DND-41 (cell line): ENCODE measurements around the gene CHD1L.
"Not testable (repeated sequence)": the region's sequence is repeated elsewhere in the genome, so short reads cannot be mapped to it uniquely, and the experiment has no call there.

Source experiments
- ATAC-seq: fragments of 200-7000 bp; cut with Tn5 transposase; 3 replicates; pipeline ENCODE4 v1.9.1; 2021; ENCODE audit warnings: low read depth; ENCODE audit not compliant: insufficient read depth
- DNase-seq: peaks from one replicate; pipeline ENCODE4 v3.0.0-alpha.2; 2020
- H2AFZ ChIP-seq: 2 replicates; pipeline ENCODE4 v1.6.0; 2012; ENCODE audit warnings: low read depth, low read length
- H3K27ac ChIP-seq: 2 replicates; pipeline ENCODE4 v1.5.1; 2012; ENCODE audit warnings: low read length, inconsistent platforms
- H3K27me3 ChIP-seq: fragments of 200-600 bp; sonication (generic); 2 replicates; pipeline ENCODE4 v1.6.0; 2012; ENCODE audit warnings: low read length, mild to moderate bottlenecking, inconsistent platforms; ENCODE audit not compliant: insufficient read depth, poor library complexity
- H3K36me3 ChIP-seq: 2 replicates; pipeline ENCODE4 v1.5.1; 2012; ENCODE audit warnings: low read length, inconsistent platforms; ENCODE audit not compliant: insufficient read depth
- H3K4me1 ChIP-seq: 2 replicates; pipeline ENCODE4 v1.5.1; 2012; ENCODE audit warnings: mild to moderate bottlenecking, low read length; ENCODE audit not compliant: insufficient read depth
- H3K4me2 ChIP-seq: 2 replicates; pipeline ENCODE4 v1.6.0; 2012; ENCODE audit warnings: mild to moderate bottlenecking, moderate library complexity, low read length, inconsistent platforms; ENCODE audit not compliant: insufficient read depth
- H3K4me3 ChIP-seq, 2 experiments: fragments of 200-600 bp in 1 of 2; shearing (Covaris generic) in 1 of 2; 2 replicates each; pipeline ENCODE4 v1.5.1; 2012 to 2016; ENCODE audit warnings: inconsistent platforms in 2 of 2, low read length in 2 of 2, mild to moderate bottlenecking in 2 of 2, low read depth in 1 of 2, moderate library complexity in 1 of 2
- H3K79me2 ChIP-seq: 2 replicates; pipeline ENCODE4 v1.6.0; 2012; ENCODE audit warnings: low read length, inconsistent platforms; ENCODE audit not compliant: insufficient read depth
- H3K9ac ChIP-seq: 2 replicates; pipeline ENCODE4 v1.6.0; 2012; ENCODE audit warnings: low read depth, mild to moderate bottlenecking, inconsistent platforms, low read length, moderate library complexity
- H3K9me3 ChIP-seq: 2 replicates; pipeline ENCODE4 v1.5.1; 2012; ENCODE audit warnings: low read length, moderate library complexity, mild to moderate bottlenecking, inconsistent platforms; ENCODE audit not compliant: insufficient read depth, severe bottlenecking
- H4K20me1 ChIP-seq: 2 replicates; pipeline ENCODE4 v1.6.0; 2012; ENCODE audit warnings: low read length; ENCODE audit not compliant: insufficient read depth
- EZH2 ChIP-seq: IDR thresholded peaks from 3 replicates; pipeline ENCODE4 v1.6.1; 2012; ENCODE audit warnings: borderline replicate concordance, low read depth, mild to moderate bottlenecking, moderate library complexity, low read length, inconsistent platforms; ENCODE audit not compliant: severe bottlenecking
- TF ChIP-seq, protein P1 (sequence below): IDR thresholded peaks from 2 replicates; pipeline ENCODE4 v1.5.1; 2012; ENCODE audit warnings: borderline replicate concordance, low read length, moderate library complexity, mild to moderate bottlenecking; ENCODE audit not compliant: poor library complexity, severe bottlenecking; ENCODE audit errors: extremely low read depth

CHD1L gene

DNA sequence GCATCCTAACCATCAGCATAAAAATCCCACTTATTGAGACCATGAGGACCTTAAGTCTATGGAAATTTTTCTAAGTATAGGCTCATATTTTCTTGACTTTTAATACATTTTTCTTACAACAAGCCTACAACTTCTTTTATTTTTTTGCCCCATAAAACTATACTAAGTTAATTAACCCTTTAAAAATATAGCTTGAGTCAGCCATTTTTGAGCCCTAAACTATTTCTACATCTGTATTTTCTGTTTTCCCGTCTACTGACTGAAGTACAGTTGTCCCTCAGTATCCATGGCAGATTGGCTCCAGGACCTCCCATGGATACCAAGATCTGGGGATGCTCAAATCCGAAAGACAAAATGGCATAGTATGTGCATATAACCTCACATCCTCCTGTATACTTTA is 55.0 kb downstream of the CHD1L start:
- Histone ChIP-seq H3K4me2 (no peak overlapping the region), H3K27ac (no peak overlapping the region), H3K4me1 (no peaks in the 10 kb centered on the region), H4K20me1 (no peaks in the 10 kb centered on the region), H3K4me3 (no peak overlapping the region), H3K36me3 (peaks cover 58% of the 10 kb centered on the region), H3K27me3 (no peaks in the 10 kb centered on the region), H3K9ac (no peak overlapping the region), H3K9me3 (peaks cover 2% of the 10 kb centered on the region), H2AFZ (no peak overlapping the region), H3K79me2 (no peaks in the 10 kb centered on the region)
- no peak for DNase-seq
- no peak for ATAC-seq
- no peak for TF ChIP-seq EZH2
- TF ChIP-seq, protein P1, sequence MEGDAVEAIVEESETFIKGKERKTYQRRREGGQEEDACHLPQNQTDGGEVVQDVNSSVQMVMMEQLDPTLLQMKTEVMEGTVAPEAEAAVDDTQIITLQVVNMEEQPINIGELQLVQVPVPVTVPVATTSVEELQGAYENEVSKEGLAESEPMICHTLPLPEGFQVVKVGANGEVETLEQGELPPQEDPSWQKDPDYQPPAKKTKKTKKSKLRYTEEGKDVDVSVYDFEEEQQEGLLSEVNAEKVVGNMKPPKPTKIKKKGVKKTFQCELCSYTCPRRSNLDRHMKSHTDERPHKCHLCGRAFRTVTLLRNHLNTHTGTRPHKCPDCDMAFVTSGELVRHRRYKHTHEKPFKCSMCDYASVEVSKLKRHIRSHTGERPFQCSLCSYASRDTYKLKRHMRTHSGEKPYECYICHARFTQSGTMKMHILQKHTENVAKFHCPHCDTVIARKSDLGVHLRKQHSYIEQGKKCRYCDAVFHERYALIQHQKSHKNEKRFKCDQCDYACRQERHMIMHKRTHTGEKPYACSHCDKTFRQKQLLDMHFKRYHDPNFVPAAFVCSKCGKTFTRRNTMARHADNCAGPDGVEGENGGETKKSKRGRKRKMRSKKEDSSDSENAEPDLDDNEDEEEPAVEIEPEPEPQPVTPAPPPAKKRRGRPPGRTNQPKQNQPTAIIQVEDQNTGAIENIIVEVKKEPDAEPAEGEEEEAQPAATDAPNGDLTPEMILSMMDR, result no peak

DNA sequence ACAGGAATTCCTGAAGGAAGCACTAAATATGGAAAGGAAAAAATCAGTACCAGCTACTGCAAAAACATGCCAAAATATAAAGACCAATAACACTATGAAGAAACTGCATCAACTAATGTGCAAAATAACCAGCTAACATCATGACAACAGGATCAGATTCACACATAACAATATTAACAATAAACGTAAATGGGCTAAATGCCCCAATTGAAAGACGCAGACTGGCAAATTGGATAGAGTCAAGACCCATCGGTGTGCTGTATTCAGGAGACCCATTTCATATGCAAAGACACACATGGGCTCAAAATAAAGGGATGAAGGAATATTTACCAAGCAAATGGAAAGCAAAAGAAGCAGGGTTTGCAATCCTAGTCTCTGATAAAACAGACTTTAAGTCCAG is 63.3 kb downstream of the CHD1L start:
- ATAC-seq, DNase-seq, H3K4me2 ChIP-seq, H2AFZ ChIP-seq, H3K79me2 ChIP-seq, H3K36me3 ChIP-seq, H3K27me3 ChIP-seq, H4K20me1 ChIP-seq, H3K9ac ChIP-seq, H3K4me3 ChIP-seq, H3K4me1 ChIP-seq, H3K27ac ChIP-seq: not testable (repeated sequence)
- peaks cover 14% of the 10 kb centered on the region for H3K9me3 ChIP-seq

DNA sequence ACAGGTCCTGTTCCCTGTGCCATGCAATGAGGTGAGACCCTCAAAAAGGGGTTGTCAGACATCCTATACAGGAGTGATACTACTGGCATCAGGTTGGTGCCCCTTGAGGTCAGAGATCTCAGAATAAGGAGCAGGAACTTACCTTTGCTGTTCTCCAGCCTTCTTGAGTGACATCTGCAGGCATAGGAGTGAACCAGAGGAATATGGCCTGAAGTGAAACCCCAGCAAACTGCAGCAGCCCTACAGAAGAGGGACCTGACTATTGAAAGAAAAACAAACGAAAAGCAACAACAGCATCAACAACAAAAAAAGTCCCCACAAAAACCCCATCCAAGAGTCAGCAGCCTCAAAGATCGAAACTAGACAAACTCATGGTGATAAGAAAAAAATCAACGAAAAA is 74.5 kb downstream of the CHD1L start:
- no peaks in the 10 kb centered on the region for H3K36me3 ChIP-seq
- H3K4me3 ChIP-seq, result no peak overlapping the region
- H3K9ac ChIP-seq, result no peak overlapping the region
- H3K27me3 ChIP-seq, result no peaks in the 10 kb centered on the region
- no peaks in the 10 kb centered on the region for H4K20me1 ChIP-seq
- H3K27ac ChIP-seq, result no peak overlapping the region
- no peaks in the 10 kb centered on the region for H3K4me1 ChIP-seq
- no peak overlapping the region for H3K4me2 ChIP-seq
- no peaks in the 10 kb centered on the region for H3K9me3 ChIP-seq
- no peaks in the 10 kb centered on the region for H3K79me2 ChIP-seq
- H2AFZ ChIP-seq, result no peak overlapping the region
- TF ChIP-seq EZH2, result no peak
- TF ChIP-seq, protein P1, result no peak
- ATAC-seq (no peak), DNase-seq (no peak)

DNA sequence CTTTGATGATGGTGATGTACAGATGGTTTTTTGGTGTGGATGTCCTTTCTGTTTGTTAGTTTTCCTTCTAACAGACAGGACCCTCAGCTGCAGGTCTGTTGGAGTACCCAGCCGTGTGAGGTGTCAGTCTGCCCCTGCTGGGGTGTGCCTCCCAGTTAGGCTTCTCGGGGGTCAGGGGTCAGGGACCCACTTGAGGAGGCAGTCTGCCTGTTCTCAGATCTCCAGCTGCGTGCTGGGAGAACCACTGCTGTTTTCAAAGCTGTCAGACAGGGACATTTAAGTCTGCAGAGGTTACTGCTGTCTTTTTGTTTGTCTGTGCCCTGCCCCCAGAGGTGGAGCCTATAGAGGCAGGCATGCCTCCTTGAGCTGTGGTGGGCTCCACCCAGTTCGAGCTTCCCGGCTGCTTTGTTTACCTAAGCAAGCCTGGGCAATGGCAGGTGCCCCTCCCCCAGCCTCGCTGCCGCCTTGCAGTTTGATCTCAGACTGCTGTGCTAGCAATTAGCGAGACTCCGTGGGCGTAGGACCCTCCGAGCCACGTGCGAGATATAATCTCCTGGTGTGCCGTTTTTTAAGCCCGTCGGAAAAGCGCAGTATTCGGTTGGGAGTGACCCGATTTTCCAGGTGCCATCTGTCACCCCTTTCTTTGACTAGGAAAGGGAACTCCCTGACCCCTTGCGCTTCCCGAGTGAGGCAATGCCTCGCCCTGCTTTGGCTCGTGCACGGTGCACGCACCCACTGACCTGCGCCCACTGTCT is 84.6 kb downstream of the CHD1L start:
- not testable (repeated sequence) for H3K9ac ChIP-seq, H3K4me2 ChIP-seq, ATAC-seq, DNase-seq, H2AFZ ChIP-seq, H3K27ac ChIP-seq, H3K4me3 ChIP-seq, H3K4me1 ChIP-seq, H3K79me2 ChIP-seq, H3K36me3 ChIP-seq, H4K20me1 ChIP-seq, H3K9me3 ChIP-seq, H3K27me3 ChIP-seq
